GM10248 (cell line): ENCODE data around the gene PIP4K2A.

Source experiments
- CTCF ChIA-PET: fragments of 300-600 bp; sonication (Branson Sonifier 250); formaldehyde crosslinking; extraction: SDS; loops from one replicate; lab custom pipeline; 2021; ENCODE audit warnings: antibody characterized with exemption; lab: Yijun Ruan, JAX
- POLR2A ChIA-PET: fragments of 350-650 bp; sonication (Branson Sonifier 250); formaldehyde crosslinking; extraction: SDS; loops from one replicate; lab custom pipeline; 2020; ENCODE audit warnings: antibody characterized with exemption; lab: Yijun Ruan, JAX
- DNase-seq: peaks from one replicate; pipeline ENCODE4 v3.0.0; 2012; ENCODE audit errors: extremely low spot score
- CTCF ChIP-seq: IDR thresholded peaks from 2 replicates; pipeline ENCODE4 v1.5.1; 2012; ENCODE audit warnings: mild to moderate bottlenecking, low read depth; ENCODE audit errors: extremely low read depth, missing control alignments, control extremely low read depth

Gene PIP4K2A

GRCh38 chr10:22631185-22631584, 83.2 kb downstream of the PIP4K2A start:
- DNase-seq = no peak
- POLR2A ChIA-PET = no interaction called here
- CTCF ChIA-PET = interaction anchor here (1.0 to 4.4 kb wide), 8 partner anchors 10 to 74 kb away, joined by 3 to 28 read pairs (median 3); no protein-coding TSS in a partner anchor
- TF ChIP-seq CTCF = no peak

- ChIA-PET CTCF (interaction anchor here (1.1 to 4.4 kb wide), 8 partner anchors 10 to 83 kb away, joined by 3 to 28 read pairs (median 5); no protein-coding TSS in a partner anchor), POLR2A (interaction anchor here (1.2 kb wide), 1 partner anchor 52 kb away, joined by 4 read pairs; no protein-coding TSS in a partner anchor)
- peak; percentile 69 for DNase-seq
- no peak for TF ChIP-seq CTCF
Observed at GRCh38 chr10:22630234-22631174, 83.9 kb downstream of the PIP4K2A start.

GRCh38 chr10:22629852-22630233, 84.5 kb downstream of the PIP4K2A start:
- TF ChIP-seq CTCF = no peak
- ChIA-PET POLR2A (interaction anchor here (1.2 kb wide), 1 partner anchor 53 kb away, joined by 4 read pairs; no protein-coding TSS in a partner anchor), CTCF (interaction anchor here (1.0 to 4.4 kb wide), 8 partner anchors 10 to 83 kb away, joined by 3 to 28 read pairs (median 5); no protein-coding TSS in a partner anchor)
- DNase-seq = peak; percentile 13

- POLR2A ChIA-PET = no interaction called here
- no peak for DNase-seq
- TF ChIP-seq CTCF = no peak
- CTCF ChIA-PET = interaction anchor here (1.0 to 4.4 kb wide), 4 partner anchors 9 to 74 kb away, joined by 3 to 28 read pairs (median 9); no protein-coding TSS in a partner anchor
Observed at GRCh38 chr10:22629126-22629525, 85.3 kb downstream of the PIP4K2A start.

GRCh38 chr10:22628309-22628708, 86.1 kb downstream of the PIP4K2A start:
- ChIA-PET CTCF (interaction anchor here (2.4 to 4.4 kb wide), 3 partner anchors 8 to 16 kb away, joined by 15 to 32 read pairs (median 28); no protein-coding TSS in a partner anchor), POLR2A (no interaction called here)
- DNase-seq = no peak

GRCh38 chr10:22626784-22627183, 87.6 kb downstream of the PIP4K2A start:
- ChIA-PET POLR2A (no interaction called here), CTCF (interaction anchor here (0.9 to 3.8 kb wide), 3 partner anchors 10 to 63 kb away, joined by 3 to 32 read pairs (median 4); no protein-coding TSS in a partner anchor)
- DNase-seq = no peak

More at GRCh38 chr10:22628309-22628708, 86.1 kb downstream of the PIP4K2A start:
- no peak for TF ChIP-seq CTCF

More at GRCh38 chr10:22626784-22627183, 87.6 kb downstream of the PIP4K2A start:
- TF ChIP-seq CTCF = no peak
